H1 (cell line): ENCODE measurements around the gene AMPH. TPM values are rescaled to one million over a fixed set of nuclear protein-coding genes. Genes with fewer than 3 reads are reported as not detected.

ENCODE experiments used
- CTCF ChIA-PET: fragments of 300-600 bp; sonication (Branson Sonifier 250); formaldehyde crosslinking; loops from one replicate; lab custom pipeline; 2021; ENCODE audit not compliant: partially characterized antibody; lab: Charles Lee
- POLR2A ChIA-PET: fragments of 300-600 bp; sonication (Branson Sonifier 250); formaldehyde crosslinking; loops from one replicate; lab custom pipeline; 2021; ENCODE audit warnings: inconsistent platforms; ENCODE audit not compliant: partially characterized antibody; lab: Charles Lee
- DNase-seq, 2 experiments: peaks; one replicate each; pipeline versions ENCODE4 v3.0.0 to v3.0.0-alpha.2; 2010 to 2022; ENCODE audit warnings: low spot score in 2 of 2, low read depth in 1 of 2, mixed read lengths in 1 of 2
- FAIRE-seq: peaks from 2 replicates; lab custom pipeline; 2011; peaks lifted over from hg19 to GRCh38; lab: Jason Lieb, UNC
- H2AFZ ChIP-seq: 2 replicates; pipeline ENCODE4 v1.8.1; 2012; ENCODE audit warnings: low read length, inconsistent platforms
- H2AK5ac ChIP-seq: 2 replicates; pipeline ENCODE4 v1.6.1; 2013; ENCODE audit warnings: low read depth, low read length
- H2BK120ac ChIP-seq: replicated peaks from 2 replicates; pipeline ENCODE3; 2013; ENCODE audit warnings: low read depth, low read length, inconsistent platforms
- H2BK12ac ChIP-seq: 2 replicates; pipeline ENCODE4 v1.6.1; 2013; ENCODE audit warnings: low read depth, low read length
- H2BK15ac ChIP-seq: 2 replicates; pipeline ENCODE4 v1.6.1; 2013; ENCODE audit warnings: low read length
- H2BK20ac ChIP-seq: 2 replicates; pipeline ENCODE4 v1.6.1; 2013; ENCODE audit warnings: low read length
- H2BK5ac ChIP-seq: 2 replicates; pipeline ENCODE4 v1.6.1; 2013; ENCODE audit warnings: low read depth, low read length
- H3K14ac ChIP-seq: 2 replicates; pipeline ENCODE4 v1.6.1; 2013; ENCODE audit warnings: inconsistent platforms; ENCODE audit not compliant: insufficient read length
- H3K18ac ChIP-seq: 2 replicates; pipeline ENCODE4 v1.6.1; 2013; ENCODE audit warnings: low read length; ENCODE audit errors: extremely low read depth
- H3K23ac ChIP-seq: 2 replicates; pipeline ENCODE4 v1.6.1; 2013; ENCODE audit warnings: inconsistent platforms; ENCODE audit not compliant: insufficient read length
- H3K23me2 ChIP-seq: 2 replicates; pipeline ENCODE4 v1.6.1; 2013; ENCODE audit warnings: low read depth, low read length
- H3K27ac ChIP-seq: 2 replicates; pipeline ENCODE4 v1.6.1; 2011; ENCODE audit warnings: low read depth, low read length, inconsistent platforms
- H3K27me3 ChIP-seq, 4 experiments: replicated peaks in 1 of 4; 1 replicate in 1 of 4; 2 replicates in 3 of 4; pipeline versions ENCODE4 v1.6.1 to v1.8.1; 2011 to 2013; ENCODE audit warnings: low read length in 3 of 4, mild to moderate bottlenecking in 3 of 4, inconsistent platforms in 2 of 4, mixed read lengths in 2 of 4, moderate library complexity in 1 of 4; ENCODE audit not compliant: control insufficient read depth in 3 of 4, insufficient read depth in 3 of 4; ENCODE audit errors: extremely low read depth in 1 of 4
- H3K36me3 ChIP-seq, 4 experiments: 2 replicates each; pipeline versions ENCODE4 v1.6.1 to v1.8.1; 2011 to 2013; ENCODE audit warnings: mild to moderate bottlenecking in 4 of 4, low read length in 3 of 4, moderate library complexity in 2 of 4, control low read depth in 1 of 4, inconsistent platforms in 1 of 4; ENCODE audit not compliant: insufficient read depth in 4 of 4, control insufficient read depth in 2 of 4
- H3K4ac ChIP-seq: replicated peaks from 2 replicates; pipeline ENCODE3; 2013; ENCODE audit warnings: low read length, low read depth, mixed read lengths, inconsistent platforms; ENCODE audit not compliant: insufficient read length
- H3K4me1 ChIP-seq, 4 experiments: replicated peaks in 1 of 4; 1 replicate in 1 of 4; 2 replicates in 3 of 4; pipeline versions ENCODE4 v1.6.1 to v1.8.1; 2011 to 2013; ENCODE audit warnings: low read length in 3 of 4, inconsistent platforms in 2 of 4, mixed read lengths in 1 of 4; ENCODE audit not compliant: insufficient read depth in 4 of 4, control insufficient read depth in 3 of 4
- H3K4me2 ChIP-seq, 2 experiments: 2 replicates each; pipeline versions ENCODE4 v1.6.1 to v1.8.1; 2011 to 2013; ENCODE audit warnings: low read depth in 2 of 2, low read length in 2 of 2, control low read depth in 1 of 2, inconsistent platforms in 1 of 2, mild to moderate bottlenecking in 1 of 2; ENCODE audit not compliant: insufficient read depth in 1 of 2
- H3K4me3 ChIP-seq, 4 experiments: fragments of 200-600, 300-600 bp in 1 of 4; sonication (generic), shearing (Covaris generic), sonication (Bioruptor Twin) in 1 of 4; 2 replicates each; pipeline versions ENCODE4 v1.5.1 to v1.8.1; 2011 to 2016; ENCODE audit warnings: low read length in 4 of 4, low read depth in 3 of 4, control low read depth in 2 of 4, inconsistent platforms in 2 of 4, mild to moderate bottlenecking in 2 of 4, mixed read lengths in 1 of 4, moderate library complexity in 1 of 4; ENCODE audit not compliant: insufficient read depth in 2 of 4; ENCODE audit errors: extremely low read depth in 1 of 4
- H3K56ac ChIP-seq: replicated peaks from 2 replicates; pipeline ENCODE3; 2013; ENCODE audit warnings: low read depth, mild to moderate bottlenecking, mixed read lengths, low read length, inconsistent platforms; ENCODE audit not compliant: insufficient read length
- H3K79me1 ChIP-seq: 2 replicates; pipeline ENCODE4 v1.6.1; 2013; ENCODE audit warnings: low read depth, low read length, control low read depth
- H3K79me2 ChIP-seq, 2 experiments: 2 replicates each; pipeline versions ENCODE4 v1.6.1 to v1.8.1; 2012 to 2013; ENCODE audit warnings: low read length in 2 of 2, mild to moderate bottlenecking in 2 of 2, inconsistent platforms in 1 of 2; ENCODE audit not compliant: insufficient read depth in 2 of 2, control insufficient read depth in 1 of 2
- H3K9ac ChIP-seq, 4 experiments: replicated peaks in 1 of 4; 1 replicate in 1 of 4; 2 replicates in 3 of 4; pipeline versions ENCODE4 v1.6.1 to v1.8.1; 2011 to 2013; ENCODE audit warnings: low read depth in 3 of 4, low read length in 3 of 4, control low read depth in 2 of 4, mild to moderate bottlenecking in 2 of 4, moderate library complexity in 2 of 4, inconsistent platforms in 1 of 4; ENCODE audit errors: extremely low read depth in 1 of 4
- H3K9me3 ChIP-seq, 2 experiments: 2 replicates each; pipeline versions ENCODE4 v1.6.1 to v1.8.1; 2012 to 2013; ENCODE audit warnings: mild to moderate bottlenecking in 2 of 2, moderate library complexity in 2 of 2, control low read depth in 1 of 2, inconsistent platforms in 1 of 2, low read depth in 1 of 2, low read length in 1 of 2, mixed read lengths in 1 of 2; ENCODE audit not compliant: insufficient read depth in 2 of 2
- H4K20me1 ChIP-seq, 2 experiments: replicated peaks in 1 of 2; 2 replicates each; pipeline versions ENCODE3 to v1.8.1; 2011 to 2013; ENCODE audit warnings: inconsistent platforms in 2 of 2, low read length in 2 of 2, mild to moderate bottlenecking in 1 of 2; ENCODE audit not compliant: insufficient read depth in 2 of 2, control insufficient read depth in 1 of 2
- H4K5ac ChIP-seq: 2 replicates; pipeline ENCODE4 v1.6.1; 2013; ENCODE audit warnings: low read length, low read depth, mixed read lengths, inconsistent platforms; ENCODE audit not compliant: insufficient read length
- H4K8ac ChIP-seq: 2 replicates; pipeline ENCODE4 v1.8.0; 2013; ENCODE audit warnings: mild to moderate bottlenecking, moderate library complexity, low read length, inconsistent platforms; ENCODE audit not compliant: insufficient read depth; ENCODE audit errors: extremely low read depth
- H4K91ac ChIP-seq: replicated peaks from 2 replicates; pipeline ENCODE3; 2013; ENCODE audit warnings: low read length, mixed read lengths, inconsistent platforms; ENCODE audit not compliant: insufficient read length
- CTBP2 ChIP-seq: IDR thresholded peaks from 2 replicates; pipeline ENCODE4 v1.7.0; 2011; ENCODE audit warnings: borderline replicate concordance, mild to moderate bottlenecking, moderate library complexity, mixed read lengths, low read length; ENCODE audit not compliant: insufficient read depth, insufficient read length
- MAFK ChIP-seq: IDR thresholded peaks from 2 replicates; pipeline ENCODE4 v1.6.1; 2012; ENCODE audit warnings: low read depth, mild to moderate bottlenecking, improper control_type of control experiment, low read length
- RFX5 ChIP-seq: IDR thresholded peaks from 2 replicates; pipeline ENCODE4 v1.6.1; 2011; ENCODE audit warnings: low read depth, low read length, improper control_type of control experiment, borderline replicate concordance
- WGBS, 2 experiments: shearing (Covaris generic) in 1 of 2; methylation state at CpG; one replicate each; pipeline versions ENCODE4 v1.1.6 to v1.1.7; 2013 to 2015; ENCODE audit warnings: low lambda C conversion rate in 2 of 2, mixed read lengths in 2 of 2, inconsistent platforms in 1 of 2, low coverage in 1 of 2, missing lambda C conversion rate in 1 of 2; ENCODE audit not compliant: insufficient replicate concordance in 2 of 2, insufficient coverage in 1 of 2, insufficient read length in 1 of 2; ENCODE audit errors: extremely low coverage in 1 of 2, missing lambda C conversion rate in 1 of 2; 5-methylcytosine and 5-hydroxymethylcytosine counted together
- polyA plus RNA-seq, 7 experiments: library from polyadenylated mRNA; depleted of rRNA in 3 of 7; stranded (reverse) in 5 of 7; unstranded in 2 of 7; fragments of >200 nt in 5 of 7; fragments of 200-250 nt in 2 of 7; gene quantifications; 1 replicate in 5 of 7; 2 replicates in 1 of 7; 4 replicates in 1 of 7; pipeline versions ENCODE4 v1.2.1 to v1.2.3, GENCODE V29; 2011 to 2013; ENCODE audit warnings: missing spikeins in 2 of 7, mixed read lengths in 2 of 7
- total RNA-seq: library from RNA; stranded (reverse); fragmentation: NEBNext Ultra II Directional; extraction: Animal tissue kit (Norgen Biotek cat#: 25700); gene quantifications from 2 replicates; pipeline ENCODE4 v1.2.1, GENCODE V29; 2021
- TF ChIP-seq, protein P1 (sequence below), 3 experiments: IDR thresholded peaks; 1 replicate in 2 of 3; 2 replicates in 1 of 3; pipeline versions ENCODE4 v1.5.1 to v1.6.1; 2011; ENCODE audit warnings: low read length in 3 of 3, mild to moderate bottlenecking in 3 of 3, inconsistent platforms in 2 of 3, low read depth in 1 of 3, moderate library complexity in 1 of 3; ENCODE audit not compliant: insufficient read depth in 1 of 3; ENCODE audit errors: control extremely low read depth in 1 of 3

AMPH gene
- total and polyA plus RNA-seq, 2 of the 8 experiments (the other 6 are each of a cell fraction or from before 2014, with no cell fraction given): 7.3 to 12.2 TPM

DNA sequence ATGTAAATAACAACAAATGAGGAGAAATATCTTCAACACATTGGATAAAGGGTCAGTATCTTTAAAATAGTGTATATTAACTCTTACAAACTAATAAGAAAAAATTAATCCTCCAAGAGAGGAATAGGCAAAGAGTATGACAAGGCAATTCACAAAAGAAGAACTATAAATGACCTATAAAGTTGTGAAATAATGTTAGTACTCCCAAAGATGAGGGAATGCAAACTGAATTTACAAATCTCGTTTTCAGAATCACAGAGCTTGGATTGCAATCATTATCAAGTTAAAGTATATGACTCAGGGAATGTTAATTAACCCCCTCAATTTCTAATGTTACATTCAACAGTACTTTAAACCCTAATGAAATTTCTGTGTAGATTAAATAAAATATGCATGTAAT, 270.4 kb downstream of the AMPH start:
- Histone ChIP-seq H3K4me1 (no peaks in the 10 kb centered on the region), H4K5ac (no peak overlapping the region), H3K18ac (no peak overlapping the region), H4K8ac (no peak overlapping the region), H3K4me2 (no peak overlapping the region), H3K36me3 (no peaks in the 10 kb centered on the region), H3K14ac (no peak overlapping the region), H3K27ac (no peak overlapping the region), H2BK120ac (no peak overlapping the region), H3K79me2 (no peaks in the 10 kb centered on the region), H3K9ac (no peak overlapping the region), H3K9me3 (no peaks in the 10 kb centered on the region), H3K4ac (no peak overlapping the region), H2BK12ac (no peak overlapping the region), H2BK20ac (no peak overlapping the region), H3K23me2 (no peaks in the 10 kb centered on the region), H3K56ac (no peak overlapping the region), H4K91ac (no peak overlapping the region), H3K4me3 (no peak overlapping the region), H2BK5ac (no peak overlapping the region), H2AK5ac (no peak overlapping the region), H2BK15ac (no peak overlapping the region), H3K27me3 (no peaks in the 10 kb centered on the region), H3K79me1 (no peaks in the 10 kb centered on the region), H2AFZ (no peak overlapping the region), H4K20me1 (no peaks in the 10 kb centered on the region), H3K23ac (no peak overlapping the region)
- ChIA-PET CTCF (interaction anchor here (0.6 to 4.3 kb wide), 5 partner anchors 13 to 93 kb away, joined by 3 to 14 read pairs (median 5); no protein-coding TSS in a partner anchor), POLR2A (no interaction called here)
- no peak for TF ChIP-seq RFX5
- no peak for TF ChIP-seq CTBP2
- TF ChIP-seq, protein P1, sequence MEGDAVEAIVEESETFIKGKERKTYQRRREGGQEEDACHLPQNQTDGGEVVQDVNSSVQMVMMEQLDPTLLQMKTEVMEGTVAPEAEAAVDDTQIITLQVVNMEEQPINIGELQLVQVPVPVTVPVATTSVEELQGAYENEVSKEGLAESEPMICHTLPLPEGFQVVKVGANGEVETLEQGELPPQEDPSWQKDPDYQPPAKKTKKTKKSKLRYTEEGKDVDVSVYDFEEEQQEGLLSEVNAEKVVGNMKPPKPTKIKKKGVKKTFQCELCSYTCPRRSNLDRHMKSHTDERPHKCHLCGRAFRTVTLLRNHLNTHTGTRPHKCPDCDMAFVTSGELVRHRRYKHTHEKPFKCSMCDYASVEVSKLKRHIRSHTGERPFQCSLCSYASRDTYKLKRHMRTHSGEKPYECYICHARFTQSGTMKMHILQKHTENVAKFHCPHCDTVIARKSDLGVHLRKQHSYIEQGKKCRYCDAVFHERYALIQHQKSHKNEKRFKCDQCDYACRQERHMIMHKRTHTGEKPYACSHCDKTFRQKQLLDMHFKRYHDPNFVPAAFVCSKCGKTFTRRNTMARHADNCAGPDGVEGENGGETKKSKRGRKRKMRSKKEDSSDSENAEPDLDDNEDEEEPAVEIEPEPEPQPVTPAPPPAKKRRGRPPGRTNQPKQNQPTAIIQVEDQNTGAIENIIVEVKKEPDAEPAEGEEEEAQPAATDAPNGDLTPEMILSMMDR (IDR thresholded peaks at IDR 0.05; ENCODE audit: control extremely low read depth in 1 of 3, insufficient read depth in 1 of 3, low read depth in 1 of 3, low read length in 3 of 3): no peak
- no peak for TF ChIP-seq MAFK
- DNase-seq (no peak), FAIRE-seq (no peak)
- WGBS, 2 experiments: 93% methylated on average over 1 of the region's 1 CpG; no CpG with 5 or more reads in 1 of the 2 experiments
